EL (cell line): ENCODE data around the gene SPATA1.
"Not testable (repeated sequence)": the region's sequence is repeated elsewhere in the genome, so short reads cannot be mapped to it uniquely, and the experiment has no call there.

Source experiments
- DNase-seq: peaks from one replicate; pipeline ENCODE4 v3.0.0-alpha.2; 2016

Gene SPATA1

DNA sequence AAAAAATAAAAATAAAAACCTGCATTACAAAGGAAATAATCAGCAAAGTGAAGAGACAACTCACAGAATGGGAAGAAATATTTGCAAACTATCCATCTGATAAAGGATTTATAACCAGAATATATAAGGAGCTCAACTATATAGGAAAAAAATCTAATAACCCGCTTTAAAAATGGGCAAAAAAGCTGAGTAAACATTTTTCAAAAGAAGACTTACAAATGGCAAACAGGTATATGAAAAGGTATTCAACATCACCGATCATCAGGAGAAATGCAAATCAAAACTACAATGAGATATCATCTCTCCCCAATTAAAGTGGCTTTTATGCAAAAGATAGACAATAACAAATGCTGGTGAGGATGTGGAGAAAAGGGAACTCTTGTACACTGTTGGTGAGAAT, 4.0 kb downstream of the SPATA1 start:
- no peak for DNase-seq

DNA sequence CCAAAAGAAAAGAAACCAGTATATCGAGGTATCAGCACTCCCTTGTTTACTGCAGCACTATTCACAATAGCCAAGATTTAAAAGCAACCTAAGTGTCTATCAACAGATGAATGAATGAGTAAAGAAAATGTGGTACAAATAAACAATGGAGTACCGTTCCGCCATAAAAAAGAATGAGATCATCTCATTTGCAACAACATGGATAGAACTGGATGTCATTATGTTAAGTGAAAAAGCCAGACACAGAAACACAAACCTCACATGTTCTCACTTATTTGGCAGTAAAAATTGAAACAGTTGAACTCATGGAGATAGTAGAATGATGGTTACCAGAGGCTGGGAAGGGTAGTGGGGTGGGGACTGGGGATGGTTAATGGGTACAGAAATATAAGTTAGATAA, 4.5 kb downstream of the SPATA1 start:
- no peak for DNase-seq

DNA sequence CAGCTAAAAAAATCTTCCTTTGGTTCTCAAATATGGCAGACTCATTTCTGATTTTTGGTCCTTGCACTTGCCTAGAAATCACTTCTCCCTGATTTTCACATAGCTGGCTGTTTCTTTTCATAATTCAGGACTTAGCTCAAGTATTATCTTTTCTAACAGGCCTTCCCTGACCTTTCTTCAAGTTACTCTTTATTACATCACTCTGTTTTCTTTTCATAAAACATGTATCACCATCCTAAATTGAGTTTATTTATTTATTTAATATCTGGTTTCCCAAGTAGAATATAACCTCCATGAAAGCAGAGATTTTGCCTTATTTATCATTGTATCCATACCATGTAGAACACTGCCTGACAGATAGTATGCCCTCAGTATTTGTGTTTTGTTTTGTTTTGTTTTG, 18.4 kb downstream of the SPATA1 start:
- no peak for DNase-seq

DNA sequence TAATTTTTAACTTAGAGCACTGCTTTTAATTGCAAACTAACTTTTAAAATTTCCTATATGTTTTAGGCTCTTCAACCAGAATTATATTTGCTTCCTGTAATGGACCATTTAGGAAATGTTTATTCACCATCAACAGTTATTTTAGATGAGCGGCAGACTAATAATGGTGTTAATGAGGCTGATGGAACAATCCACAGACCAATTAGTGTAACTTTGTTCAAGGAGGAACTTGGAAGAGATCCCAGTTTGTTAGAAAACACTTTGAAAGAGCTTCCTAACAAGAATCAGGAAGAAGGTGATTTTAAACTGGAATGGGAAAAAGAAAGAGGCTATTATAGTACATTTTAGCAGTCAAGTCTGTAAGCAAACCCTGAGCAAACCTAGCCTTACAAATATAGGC, 19.6 kb downstream of the SPATA1 start:
- DNase-seq: no peak

DNA sequence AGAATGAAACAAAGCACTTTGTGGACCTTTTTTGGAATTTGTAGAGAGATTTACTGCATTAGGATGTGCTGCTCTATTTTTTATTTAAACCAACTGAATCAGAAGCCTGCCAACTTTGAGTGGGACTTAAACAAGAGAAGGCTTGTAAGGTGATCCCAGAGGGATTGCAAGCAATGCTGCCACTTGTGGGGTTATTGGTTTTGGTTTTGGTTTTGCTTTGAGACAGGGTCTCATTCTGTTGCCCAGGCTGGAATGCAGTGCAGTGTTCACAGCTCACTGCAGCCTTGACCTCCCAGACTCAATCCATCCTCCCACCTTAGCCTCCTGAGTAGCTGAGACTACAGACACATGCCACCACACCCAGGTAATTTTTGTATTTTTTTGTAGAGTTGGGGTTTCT, 32.4 kb downstream of the SPATA1 start:
- no peak for DNase-seq

DNA sequence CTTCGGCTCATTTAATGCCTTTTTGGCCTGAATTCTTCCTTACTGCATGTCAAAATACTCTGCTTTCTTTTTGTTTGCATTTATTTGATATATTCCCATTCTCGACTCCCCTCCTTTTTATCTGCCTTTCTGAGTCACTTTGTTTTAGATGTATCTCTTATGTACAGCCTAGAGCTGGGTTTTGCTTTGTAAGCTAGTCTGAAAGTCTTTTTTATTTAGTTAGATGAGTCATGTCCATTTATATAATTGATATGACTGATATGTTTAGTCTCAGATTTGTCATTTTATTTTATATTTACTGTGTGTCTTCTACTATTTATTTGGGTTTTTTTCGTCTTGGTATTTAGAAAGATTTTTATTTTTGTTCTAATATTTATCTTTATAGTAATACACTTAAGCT, 33.8 kb downstream of the SPATA1 start:
- no peak for DNase-seq

DNA sequence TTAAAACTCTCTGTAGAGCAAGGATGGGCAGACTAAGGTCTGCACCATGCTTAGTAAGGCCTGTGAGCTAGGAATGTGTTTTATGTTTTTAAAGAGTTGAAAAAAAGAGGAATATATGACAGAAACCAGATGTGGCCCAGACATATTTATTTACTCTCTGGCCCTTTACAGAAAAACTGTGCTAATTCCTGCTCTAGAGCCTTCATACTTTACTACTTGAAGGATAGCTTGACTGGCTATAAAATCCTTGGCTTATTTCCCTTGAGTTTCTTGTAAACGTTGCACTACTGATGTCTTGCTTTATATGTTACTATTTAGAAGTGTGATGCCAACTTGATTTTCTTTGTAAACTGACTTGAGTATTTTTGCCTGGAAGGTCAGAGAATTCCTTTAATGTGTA, 34.6 kb downstream of the SPATA1 start:
- DNase-seq: no peak

DNA sequence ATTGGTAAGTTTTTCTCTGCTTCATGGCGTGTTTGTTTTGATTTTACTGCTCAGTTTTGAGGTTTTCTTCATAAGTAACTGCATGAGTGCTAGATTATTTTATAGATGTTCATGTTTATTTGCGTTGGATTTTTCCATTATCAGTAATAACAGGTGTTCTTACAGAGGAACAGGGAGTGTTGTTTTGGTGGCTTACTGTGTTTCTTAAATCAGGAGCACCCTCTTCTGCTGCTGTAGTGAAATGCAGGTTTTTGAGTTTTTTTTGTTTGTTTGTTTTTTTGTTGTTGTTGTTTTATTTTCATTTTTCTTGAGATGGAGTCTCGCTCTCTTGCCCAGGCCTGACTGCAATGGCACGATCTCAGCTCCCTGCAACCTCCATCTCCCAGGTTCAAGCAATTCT, 35.5 kb downstream of the SPATA1 start:
- no peak for DNase-seq

DNA sequence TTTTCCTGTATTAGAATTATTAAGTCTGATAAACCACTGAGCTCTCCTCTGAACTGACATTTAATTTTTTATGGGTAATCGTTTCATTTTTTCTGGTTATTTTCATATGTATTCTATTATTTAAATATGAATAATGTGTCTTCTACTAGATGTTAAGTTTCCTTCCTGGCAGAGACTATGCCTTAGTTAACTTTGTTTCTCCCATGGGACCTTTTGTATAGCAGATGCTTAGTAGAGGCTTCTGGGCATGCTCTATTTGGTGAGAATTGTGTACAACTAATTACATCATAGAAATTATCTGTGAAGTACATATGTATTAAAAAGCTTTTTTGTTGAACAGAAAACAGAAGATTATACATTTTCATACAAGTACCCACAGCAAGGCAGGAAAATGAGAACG, 44.6 kb downstream of the SPATA1 start:
- DNase-seq: no peak

DNA sequence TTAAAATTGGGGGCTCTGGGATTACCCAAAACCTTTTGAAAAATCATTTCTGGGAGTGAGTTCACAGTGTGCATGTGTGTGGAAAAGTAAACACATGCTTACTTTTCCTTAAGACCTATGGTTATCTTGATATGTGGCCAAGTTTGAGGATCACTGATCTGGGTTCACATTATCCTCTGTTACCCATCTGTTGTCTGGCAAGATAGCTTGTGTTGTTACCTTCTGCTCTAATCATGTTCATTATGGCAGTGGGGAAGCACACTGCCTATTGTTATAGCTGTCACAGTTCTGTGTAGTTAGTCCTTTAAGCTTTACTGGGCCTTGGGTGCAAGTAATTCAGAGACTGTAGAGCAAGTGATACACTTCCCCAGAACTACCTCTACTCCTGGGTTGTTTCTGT, 63.0 kb downstream of the SPATA1 start:
- DNase-seq: no peak

DNA sequence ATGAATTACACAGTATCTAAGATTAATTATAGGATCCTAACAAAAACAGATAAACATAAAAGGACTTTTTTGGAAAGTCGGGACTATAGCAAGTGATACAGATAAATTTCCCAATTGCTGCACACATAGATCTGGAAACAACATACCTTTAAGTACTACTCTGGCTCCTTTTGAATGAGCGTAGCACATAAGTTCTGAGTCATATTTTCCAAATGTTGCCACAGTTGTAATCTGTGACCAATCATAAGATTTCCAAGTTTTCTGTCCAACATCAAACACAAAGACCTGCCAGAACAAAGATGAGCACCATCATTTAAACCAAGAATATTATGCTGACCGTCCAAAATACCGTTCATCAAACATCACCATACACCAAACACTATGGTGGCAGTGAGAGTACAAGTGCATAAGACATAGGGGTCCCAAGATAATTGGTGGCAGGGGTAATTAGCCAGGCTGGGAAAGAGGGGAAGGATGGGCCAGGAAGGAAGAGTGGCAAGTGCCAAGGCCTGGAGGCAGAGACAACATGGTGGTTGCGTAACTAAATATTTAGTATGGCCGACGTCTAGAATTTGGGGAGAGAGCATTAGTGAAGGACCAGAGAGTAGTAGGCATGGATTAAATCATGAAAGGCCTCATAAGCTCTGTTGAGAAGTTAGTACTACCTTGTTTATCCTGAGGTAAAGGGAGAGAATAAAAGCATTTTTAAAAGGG, 64.4 kb downstream of the SPATA1 start:
- no peak for DNase-seq

DNA sequence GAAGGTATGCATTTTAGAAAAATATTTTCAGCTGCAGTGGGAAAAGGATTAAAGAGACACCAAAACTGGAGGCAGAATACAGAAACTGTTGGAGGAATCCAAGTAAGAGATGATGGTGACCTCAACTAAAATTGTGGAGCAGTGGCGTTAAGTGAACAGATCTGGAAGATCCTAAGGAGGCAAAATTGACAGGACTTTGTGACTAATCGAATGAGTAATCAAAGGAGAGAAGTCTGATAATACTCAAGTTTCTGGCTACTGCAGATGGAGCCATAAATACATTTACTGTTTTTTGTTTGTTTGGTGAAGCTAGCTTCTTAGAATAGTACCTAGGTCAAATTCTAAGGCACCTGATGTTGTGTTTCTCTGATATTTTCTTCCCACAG, 65.0 kb downstream of the SPATA1 start:
- peak; percentile 41 for DNase-seq

DNA sequence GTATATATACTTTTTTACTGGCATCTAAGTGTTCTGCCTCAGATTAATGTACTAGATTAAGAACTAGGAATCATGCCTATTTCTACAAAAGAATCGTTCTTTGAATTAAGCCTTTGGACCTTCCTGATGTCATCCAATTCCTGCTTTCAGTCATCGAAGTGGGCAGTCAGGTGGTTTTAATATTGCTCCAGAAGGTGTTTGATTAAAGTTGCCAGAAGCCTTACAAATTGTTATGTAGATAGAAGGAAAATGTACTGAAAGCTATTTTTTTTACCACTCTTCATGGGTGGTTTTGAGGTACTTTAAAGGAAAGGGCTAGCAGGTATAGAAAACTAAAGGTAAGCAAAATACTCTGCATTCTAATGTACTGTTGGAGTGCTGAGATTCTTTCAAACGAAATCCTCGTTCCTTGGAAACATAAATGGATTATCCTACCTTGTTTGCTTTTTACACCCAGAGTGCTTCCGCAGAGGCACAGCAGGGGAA, 67.3 kb downstream of the SPATA1 start:
- no peak for DNase-seq

DNA sequence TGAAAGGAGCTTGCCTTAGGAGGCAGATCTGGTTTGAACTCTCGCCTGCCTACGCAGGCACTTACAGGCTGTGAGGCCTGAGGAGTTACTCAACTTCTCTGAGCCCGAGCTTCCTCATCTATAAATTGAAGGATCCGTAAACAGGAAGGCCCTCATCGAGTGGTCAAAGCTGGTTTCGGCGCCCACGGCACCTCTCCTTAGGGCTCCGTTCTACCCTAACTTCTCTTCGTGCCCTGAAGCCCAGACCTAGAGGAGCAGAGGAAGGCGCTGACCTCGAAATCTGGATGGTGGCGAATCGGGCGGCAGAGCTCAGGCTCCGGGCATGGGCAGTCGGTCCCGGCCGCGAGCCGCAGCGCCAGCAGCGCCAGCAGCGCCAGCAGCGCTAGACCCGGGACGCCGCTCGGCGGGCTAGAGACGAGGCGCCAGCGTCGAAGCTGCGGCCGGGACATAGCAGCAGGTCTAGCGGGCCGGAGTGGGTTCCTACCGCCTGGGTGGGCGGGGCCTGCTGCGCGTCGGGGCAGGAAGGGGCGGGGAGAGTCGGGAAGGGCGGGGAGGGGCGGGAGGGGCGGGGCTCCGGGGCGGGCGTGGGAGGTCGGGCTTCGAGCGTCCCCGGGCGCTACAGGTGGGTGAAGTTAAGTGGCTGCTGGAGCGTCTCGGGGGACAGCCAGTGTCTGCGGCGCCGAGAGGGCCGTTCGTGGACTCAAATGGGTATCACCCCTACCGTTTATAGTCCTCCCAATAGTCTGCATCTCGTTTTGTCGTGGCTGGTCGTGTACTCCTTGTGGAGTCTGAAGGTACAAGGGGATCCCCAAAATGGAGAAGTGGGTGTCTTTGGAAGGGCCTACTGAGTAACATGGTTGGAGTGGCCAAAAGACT, 68.0 kb downstream of the SPATA1 start, which contains the start of gene CTBS:
CTBS (minus strand) TSS at position 474 of the 876 bp plus-strand sequence; CDS start at position 449, 25 bp downstream.
- DNase-seq: peak; percentile 86

DNA sequence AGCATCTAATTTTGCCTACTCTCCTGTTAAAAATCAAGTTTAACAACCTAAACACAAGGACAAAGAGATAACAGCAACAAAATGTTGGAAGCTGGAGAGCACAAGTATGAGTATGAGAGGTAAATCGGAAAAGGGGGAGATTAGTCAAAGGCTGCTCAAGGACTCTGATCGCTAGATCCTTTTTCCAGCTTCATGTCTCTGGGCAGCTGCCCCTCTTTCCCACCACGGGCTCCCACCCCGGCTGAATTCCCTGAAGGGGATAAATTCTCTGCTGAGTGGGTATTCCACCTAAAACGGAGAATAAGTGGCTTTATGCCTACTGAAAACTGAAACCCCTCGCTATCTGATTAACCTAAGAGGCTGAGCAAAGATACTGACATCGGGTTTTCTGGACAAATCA, 68.8 kb downstream of the SPATA1 start:
- DNase-seq: no peak

DNA sequence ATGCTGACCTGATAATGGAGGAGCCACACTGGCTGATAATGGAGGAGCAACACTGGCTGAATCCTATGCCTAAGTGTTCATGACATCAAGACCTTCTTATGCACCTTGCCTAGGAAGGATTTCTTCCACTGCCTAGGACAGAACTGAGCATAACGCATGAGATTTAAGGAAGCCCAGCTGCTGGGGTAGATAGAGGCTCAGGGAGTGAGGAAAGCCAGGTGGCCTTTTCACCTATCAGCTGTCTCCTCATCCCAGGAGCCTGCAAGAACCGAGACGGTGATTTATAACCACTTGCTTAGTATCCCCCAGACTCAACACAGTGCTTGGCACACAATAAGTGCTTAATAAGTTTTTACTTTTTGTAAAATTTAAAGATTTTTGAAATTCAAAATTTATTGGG, 75.5 kb downstream of the SPATA1 start:
- DNase-seq: no peak

DNA sequence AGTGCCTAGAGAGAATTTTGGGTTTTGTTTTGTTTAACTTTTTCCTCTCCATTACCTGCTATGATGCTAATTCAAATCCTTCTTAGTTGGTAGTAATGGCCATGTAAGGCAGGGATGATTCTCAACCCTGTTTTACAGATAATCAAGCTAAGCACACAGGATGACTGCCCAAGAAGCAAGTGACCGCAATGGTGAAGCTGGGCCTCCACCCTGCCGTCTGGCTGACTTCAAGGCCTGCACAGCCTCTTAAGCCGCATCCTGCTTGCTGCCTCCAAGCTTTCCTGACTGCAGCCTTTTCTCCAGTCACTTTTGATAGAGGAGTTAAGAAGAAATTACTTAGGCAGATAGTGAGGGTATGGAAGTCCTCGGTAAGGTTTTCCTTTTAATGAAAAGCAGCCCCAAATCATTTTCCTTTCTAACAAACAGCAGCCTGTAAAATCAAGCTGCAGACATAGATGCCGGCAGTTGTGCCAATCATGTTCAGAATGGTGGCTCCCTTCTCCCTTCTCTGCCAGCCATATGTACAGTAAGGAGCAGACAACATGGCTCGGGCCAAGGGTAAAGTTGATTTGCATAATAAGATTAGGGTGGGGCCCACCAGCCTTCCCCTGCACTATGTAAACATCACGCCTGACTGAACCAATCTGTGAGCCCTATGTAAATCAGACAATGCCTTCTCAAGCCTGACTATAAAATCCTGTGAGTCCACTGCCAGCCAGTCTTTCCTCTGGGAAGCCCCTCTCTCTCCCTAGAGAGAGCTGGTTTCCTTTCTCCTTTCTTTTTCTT, 76.8 kb downstream of the SPATA1 start:
- DNase-seq: no peak

DNA sequence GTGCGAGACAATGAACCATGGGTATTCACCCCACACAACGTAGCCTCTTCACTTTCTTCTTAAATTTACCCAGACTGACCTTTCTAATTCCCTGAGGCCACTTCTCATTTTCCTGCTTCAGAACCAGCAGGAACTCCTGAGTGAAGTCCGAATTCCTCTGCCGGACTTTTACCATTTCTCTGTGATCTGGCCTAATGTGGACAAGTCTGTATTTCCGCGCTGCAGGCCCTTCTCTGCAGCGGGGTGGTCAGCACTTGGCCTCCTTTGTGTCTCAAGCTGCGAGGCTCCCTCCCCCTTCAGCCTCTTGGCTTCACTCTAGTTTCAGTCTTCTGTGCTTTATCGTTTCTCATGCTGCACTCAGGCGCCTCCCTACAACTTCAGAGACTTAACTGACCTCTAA, 77.5 kb downstream of the SPATA1 start:
- no peak for DNase-seq

DNA sequence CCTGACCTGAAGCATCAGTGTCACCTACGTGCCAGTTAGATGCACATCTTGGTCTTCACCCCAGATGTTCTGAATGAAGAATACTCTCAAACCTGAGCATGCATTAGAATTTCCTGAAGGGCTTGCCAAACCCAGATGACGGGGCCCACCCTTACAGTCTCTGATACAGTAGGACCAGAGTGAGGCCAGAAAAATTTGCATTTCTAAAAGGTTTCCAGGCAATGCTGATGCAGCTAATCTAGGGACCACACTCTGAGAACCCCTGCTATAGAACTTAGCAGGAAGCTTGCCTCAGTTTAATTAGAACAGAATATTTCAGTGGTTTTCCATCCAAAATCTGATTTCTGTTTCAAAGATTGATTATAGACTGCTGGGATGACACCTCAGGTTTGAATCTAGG, 77.9 kb downstream of the SPATA1 start:
- no peak for DNase-seq

DNA sequence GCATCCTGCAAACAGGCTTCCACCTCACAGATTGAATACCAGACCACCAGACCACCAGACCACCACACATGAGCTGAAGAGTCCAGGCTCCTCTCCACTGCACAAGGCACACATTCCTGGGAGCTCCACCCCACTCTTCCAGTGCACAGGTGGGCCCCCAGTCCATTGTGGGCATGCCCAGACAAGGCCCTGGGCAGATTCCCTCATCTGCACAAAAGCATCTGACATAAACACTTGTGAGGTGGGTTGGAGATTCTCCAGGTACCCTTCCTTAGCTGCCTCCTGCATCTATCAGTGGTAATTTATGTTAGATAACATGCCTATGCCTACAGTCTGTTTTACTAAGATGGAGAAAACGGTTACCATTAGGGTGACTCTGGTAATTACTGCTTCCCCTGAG, 79.6 kb downstream of the SPATA1 start:
- DNase-seq: no peak

DNA sequence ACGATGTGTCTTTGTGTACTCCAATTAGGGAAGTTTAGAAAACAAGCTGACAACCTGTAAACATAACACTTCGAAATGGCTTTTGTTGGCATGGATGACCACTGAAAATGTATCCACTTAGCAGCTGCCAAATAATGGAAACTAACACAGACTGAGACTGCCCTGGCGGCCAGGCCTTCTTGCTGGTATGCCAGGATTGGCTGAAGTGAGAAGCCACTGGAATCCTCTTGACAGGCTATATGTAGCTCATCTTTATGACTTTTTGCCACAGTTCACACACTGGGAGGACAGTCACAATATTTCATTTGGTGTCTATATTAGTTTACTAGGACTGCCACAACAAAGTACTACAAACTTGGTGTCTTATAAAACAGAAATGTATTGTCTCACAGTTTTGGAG, 80.9 kb downstream of the SPATA1 start:
- DNase-seq: no peak

DNA sequence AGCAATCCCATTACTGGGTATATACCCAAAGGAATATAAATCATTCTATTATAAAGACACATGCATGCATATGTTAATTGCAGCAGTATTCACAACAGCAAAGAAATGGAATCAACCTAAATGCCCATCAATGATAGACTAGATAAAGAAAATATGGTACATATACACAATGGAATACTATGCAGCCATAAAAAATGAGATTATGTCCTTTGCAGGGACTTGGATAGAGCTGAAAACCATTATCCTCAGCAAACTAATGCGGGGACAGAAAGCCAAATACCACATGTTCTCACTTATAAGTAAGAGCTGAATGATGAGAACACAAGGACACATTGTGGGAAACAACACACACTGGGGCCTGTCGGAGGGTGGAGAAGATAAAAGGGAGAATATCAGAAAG, 88.8 kb downstream of the SPATA1 start:
- not testable (repeated sequence) for DNase-seq

DNA sequence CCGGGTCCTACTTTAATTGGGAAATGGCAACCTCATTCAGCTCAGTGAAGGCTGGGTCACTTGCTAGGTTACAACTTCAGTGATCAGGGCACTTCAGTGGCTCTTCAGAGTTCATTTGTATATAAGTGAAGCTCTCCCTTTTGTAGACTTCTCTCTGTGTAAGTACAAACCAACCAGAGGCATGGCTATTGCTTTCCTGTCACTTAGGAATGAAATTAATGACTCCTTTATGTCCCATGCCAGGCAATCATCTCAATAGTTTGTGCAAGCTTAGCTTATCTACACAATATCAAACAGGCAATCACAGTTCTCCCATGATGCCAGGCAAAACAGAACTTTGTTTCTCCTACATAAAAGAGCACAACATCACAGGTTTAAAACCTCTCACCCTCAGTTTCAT, 90.8 kb downstream of the SPATA1 start:
- no peak for DNase-seq
